ENCODE data around the gene NDC1.

- TF ChIP-seq CTCF (IDR thresholded peaks at IDR 0.05; ENCODE audit: low read length) = no peak
- no peak for TF ChIP-seq EZH2 (optimal IDR thresholded peaks at IDR 0.05; ENCODE audit: low read depth, low read length)
- no peak for TF ChIP-seq EZH2phosphoT487 (IDR thresholded peaks at IDR 0.05; ENCODE audit: low read length)
Observed at GRCh38 chr1:53807916-53808315, 30.2 kb downstream of the NDC1 start.
